ENCODE results near the gene ADAM10. TPM values are rescaled to one million over a fixed set of nuclear protein-coding genes. Genes with fewer than 3 reads are reported as not detected.
"Not testable (repeated sequence)": the region's sequence is repeated elsewhere in the genome, so short reads cannot be mapped to it uniquely, and the experiment has no call there.

The ADAM10 gene
- total RNA-seq, 2 donors from 2014 or later = 191 to 211 TPM

DNA sequence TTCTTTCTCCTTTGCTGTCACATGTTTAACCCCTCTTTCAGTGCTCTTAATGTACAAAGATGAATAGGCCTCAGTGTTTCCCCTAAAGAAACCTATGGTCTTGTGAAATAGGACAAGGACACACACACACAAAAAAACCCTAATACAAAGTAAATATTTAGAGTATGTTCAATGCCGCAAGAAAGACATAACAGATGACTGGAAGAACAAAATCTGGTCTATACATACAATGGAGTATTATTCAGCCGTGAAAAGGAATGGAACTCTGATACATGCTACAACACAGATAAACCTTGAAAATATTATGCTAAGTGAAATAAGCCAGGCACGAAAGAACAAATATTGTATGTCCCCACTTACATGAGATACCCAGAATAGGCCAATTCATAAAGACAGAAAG is 123.1 kb downstream of the ADAM10 start:
- peaks cover 4% of the 10 kb centered on the region for H3K9me3 ChIP-seq (ENCODE audit: control insufficient read depth, low read length)
- Mint-ChIP-seq H3K36me3 (ENCODE audit: low read depth) (peaks cover 71% of the 10 kb centered on the region), H3K27ac (no peak overlapping the region), H3K4me3 (no peak overlapping the region), H3K27me3 (ENCODE audit: insufficient read depth) (no peaks in the 10 kb centered on the region), H3K4me1 (peaks cover 9% of the 10 kb centered on the region), H3K9me3 (peaks cover 2% of the 10 kb centered on the region)
- 83 to 98% methylated on average over 1 to 3 of the region's 3 CpGs for WGBS, 2 experiments (ENCODE audit: insufficient coverage in 1 of 2, insufficient read length in 1 of 2)
- peaks cover 82% of the 10 kb centered on the region for H3K36me3 ChIP-seq (ENCODE audit: control insufficient read depth, insufficient read depth, low read length)
- no peak overlapping the region for H3K27ac ChIP-seq (ENCODE audit: low read depth, low read length)
- TF ChIP-seq, protein P1, sequence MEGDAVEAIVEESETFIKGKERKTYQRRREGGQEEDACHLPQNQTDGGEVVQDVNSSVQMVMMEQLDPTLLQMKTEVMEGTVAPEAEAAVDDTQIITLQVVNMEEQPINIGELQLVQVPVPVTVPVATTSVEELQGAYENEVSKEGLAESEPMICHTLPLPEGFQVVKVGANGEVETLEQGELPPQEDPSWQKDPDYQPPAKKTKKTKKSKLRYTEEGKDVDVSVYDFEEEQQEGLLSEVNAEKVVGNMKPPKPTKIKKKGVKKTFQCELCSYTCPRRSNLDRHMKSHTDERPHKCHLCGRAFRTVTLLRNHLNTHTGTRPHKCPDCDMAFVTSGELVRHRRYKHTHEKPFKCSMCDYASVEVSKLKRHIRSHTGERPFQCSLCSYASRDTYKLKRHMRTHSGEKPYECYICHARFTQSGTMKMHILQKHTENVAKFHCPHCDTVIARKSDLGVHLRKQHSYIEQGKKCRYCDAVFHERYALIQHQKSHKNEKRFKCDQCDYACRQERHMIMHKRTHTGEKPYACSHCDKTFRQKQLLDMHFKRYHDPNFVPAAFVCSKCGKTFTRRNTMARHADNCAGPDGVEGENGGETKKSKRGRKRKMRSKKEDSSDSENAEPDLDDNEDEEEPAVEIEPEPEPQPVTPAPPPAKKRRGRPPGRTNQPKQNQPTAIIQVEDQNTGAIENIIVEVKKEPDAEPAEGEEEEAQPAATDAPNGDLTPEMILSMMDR (conservative IDR thresholded peaks at IDR 0.05) = no peak
- no peak overlapping the region for H3K9ac ChIP-seq (ENCODE audit: extremely low read depth, low read length, poor library complexity, severe bottlenecking)
- no peak overlapping the region for H3K4me3 ChIP-seq (ENCODE audit: low read length)
- DNase-seq = no peak
- no peaks in the 10 kb centered on the region for H3K4me1 ChIP-seq (ENCODE audit: control insufficient read depth, insufficient read depth, low read length)
- H3K27me3 ChIP-seq (ENCODE audit: control insufficient read depth, insufficient read depth, low read length, poor library complexity, severe bottlenecking) = no peaks in the 10 kb centered on the region

DNA sequence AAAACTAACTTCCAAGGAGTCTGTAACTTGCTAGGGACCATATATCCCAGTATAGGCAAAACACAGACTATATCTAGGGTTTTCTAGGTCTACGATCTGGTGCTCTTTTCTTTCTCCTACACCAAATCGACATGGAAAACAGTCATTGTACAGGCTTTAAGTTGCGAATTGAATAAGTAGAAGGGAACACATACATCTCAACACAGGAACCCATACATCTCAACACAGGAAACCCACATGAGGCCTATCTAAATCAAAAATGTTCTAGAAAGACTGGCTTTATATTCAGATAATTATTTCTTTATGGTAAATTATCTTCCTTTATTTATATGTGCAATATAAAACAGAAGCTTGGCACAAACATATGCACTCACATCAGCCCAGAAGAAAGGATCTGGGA is 126.6 kb downstream of the ADAM10 start:
- Histone ChIP-seq H3K9me3 (ENCODE audit: control insufficient read depth, low read length) (peaks cover 30% of the 10 kb centered on the region), H3K27ac (ENCODE audit: low read depth, low read length) (no peak overlapping the region), H3K27me3 (ENCODE audit: control insufficient read depth, insufficient read depth, low read length, poor library complexity, severe bottlenecking) (no peaks in the 10 kb centered on the region), H3K4me1 (ENCODE audit: control insufficient read depth, insufficient read depth, low read length) (no peaks in the 10 kb centered on the region), H3K9ac (ENCODE audit: extremely low read depth, low read length, poor library complexity, severe bottlenecking) (no peak overlapping the region), H3K36me3 (ENCODE audit: control insufficient read depth, insufficient read depth, low read length) (peaks cover 91% of the 10 kb centered on the region), H3K4me3 (ENCODE audit: low read length) (no peak overlapping the region)
- TF ChIP-seq, protein P1 (conservative IDR thresholded peaks at IDR 0.05) = no peak
- H3K9me3 Mint-ChIP-seq = peaks cover 12% of the 10 kb centered on the region
- H3K36me3 Mint-ChIP-seq (ENCODE audit: low read depth) = peaks cover 82% of the 10 kb centered on the region
- H3K27ac Mint-ChIP-seq = no peak overlapping the region
- WGBS, 2 experiments (ENCODE audit: insufficient coverage in 1 of 2, insufficient read length in 1 of 2) = 100% methylated on average over 1 to 3 of the region's 3 CpGs
- no peak overlapping the region for H3K4me3 Mint-ChIP-seq
- peaks cover 3% of the 10 kb centered on the region for H3K4me1 Mint-ChIP-seq
- DNase-seq = no peak
- H3K27me3 Mint-ChIP-seq (ENCODE audit: insufficient read depth) = no peaks in the 10 kb centered on the region

DNA sequence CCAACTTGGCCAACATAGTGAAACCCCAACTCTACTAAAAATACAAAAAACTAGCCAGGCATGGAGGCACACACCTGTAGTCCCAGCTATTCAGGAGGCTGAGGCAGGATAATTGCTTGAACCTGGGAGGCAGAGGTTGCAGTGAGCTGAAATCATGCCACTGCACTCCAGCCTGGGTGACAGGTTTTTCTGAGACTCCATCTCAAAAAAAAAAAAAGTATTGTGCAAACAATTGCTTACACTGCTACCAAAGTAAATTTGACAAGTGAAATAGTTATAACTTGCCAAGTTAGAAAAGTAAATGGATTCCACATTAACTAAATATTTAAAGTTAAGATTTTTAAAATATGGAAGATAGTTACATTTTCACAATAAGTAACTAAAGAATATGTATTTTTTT is 129.2 kb downstream of the ADAM10 start:
- not testable (repeated sequence) for H3K4me3 Mint-ChIP-seq; H3K27ac ChIP-seq (ENCODE audit: low read depth, low read length); H3K9ac ChIP-seq (ENCODE audit: extremely low read depth, low read length, poor library complexity, severe bottlenecking); H3K4me3 ChIP-seq (ENCODE audit: low read length); H3K4me1 ChIP-seq (ENCODE audit: control insufficient read depth, insufficient read depth, low read length); H3K27me3 ChIP-seq (ENCODE audit: control insufficient read depth, insufficient read depth, low read length, poor library complexity, severe bottlenecking); H3K27me3 Mint-ChIP-seq (ENCODE audit: insufficient read depth); H3K4me1 Mint-ChIP-seq; H3K27ac Mint-ChIP-seq; DNase-seq
- Mint-ChIP-seq H3K9me3 (peaks cover 25% of the 10 kb centered on the region), H3K36me3 (ENCODE audit: low read depth) (peaks cover 80% of the 10 kb centered on the region)
- peaks cover 51% of the 10 kb centered on the region for H3K9me3 ChIP-seq (ENCODE audit: control insufficient read depth, low read length)
- H3K36me3 ChIP-seq (ENCODE audit: control insufficient read depth, insufficient read depth, low read length) = peaks cover 89% of the 10 kb centered on the region

DNA sequence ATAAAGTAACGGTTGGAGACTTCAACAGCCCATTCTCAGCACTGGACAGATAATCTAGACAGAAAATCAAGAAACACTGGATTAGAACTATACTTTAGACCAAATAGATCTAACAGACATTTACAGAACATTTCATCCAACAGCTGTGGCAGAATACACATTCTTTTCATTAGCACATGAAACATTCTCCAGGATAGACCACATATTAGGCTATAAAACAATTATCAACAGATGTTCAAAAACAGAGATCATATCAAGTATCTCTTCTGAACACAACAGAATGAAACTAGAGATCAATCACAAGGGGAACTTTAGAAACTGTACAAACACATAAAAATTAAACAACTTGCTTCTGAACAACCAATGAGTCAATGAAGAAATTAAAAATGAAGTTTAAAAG is 133.3 kb downstream of the ADAM10 start:
- no peaks in the 10 kb centered on the region for H3K4me1 ChIP-seq (ENCODE audit: control insufficient read depth, insufficient read depth, low read length)
- H3K9ac ChIP-seq (ENCODE audit: extremely low read depth, low read length, poor library complexity, severe bottlenecking) = no peak overlapping the region
- no peak for DNase-seq
- no peaks in the 10 kb centered on the region for H3K27me3 ChIP-seq (ENCODE audit: control insufficient read depth, insufficient read depth, low read length, poor library complexity, severe bottlenecking)
- no peaks in the 10 kb centered on the region for H3K27me3 Mint-ChIP-seq (ENCODE audit: insufficient read depth)
- peaks cover 77% of the 10 kb centered on the region for H3K36me3 Mint-ChIP-seq (ENCODE audit: low read depth)
- H3K4me3 Mint-ChIP-seq = no peak overlapping the region
- H3K4me1 Mint-ChIP-seq = peaks cover 9% of the 10 kb centered on the region
- H3K4me3 ChIP-seq (ENCODE audit: low read length) = no peak overlapping the region
- TF ChIP-seq, protein P1 (conservative IDR thresholded peaks at IDR 0.05) = no peak
- H3K27ac Mint-ChIP-seq = no peak overlapping the region
- peaks cover 39% of the 10 kb centered on the region for H3K9me3 Mint-ChIP-seq
- H3K27ac ChIP-seq (ENCODE audit: low read depth, low read length) = no peak overlapping the region
- H3K36me3 ChIP-seq (ENCODE audit: control insufficient read depth, insufficient read depth, low read length) = peaks cover 73% of the 10 kb centered on the region
- peaks cover 62% of the 10 kb centered on the region for H3K9me3 ChIP-seq (ENCODE audit: control insufficient read depth, low read length)
- WGBS, 2 experiments (ENCODE audit: insufficient coverage in 1 of 2, insufficient read length in 1 of 2) = 100% methylated on average over 1 of the region's 1 CpG; no CpG with 5 or more reads in 1 of the 2 experiments
